Activated CD8-positive, alpha-beta T cell treated with anti-CD3 and anti-CD28 coated beads for 36 hours (primary cell): ENCODE results near the gene SPNS3. TPM values are rescaled to one million over a fixed set of nuclear protein-coding genes. Genes with fewer than 3 reads are reported as not detected.

Experiments used
- ATAC-seq: fragments of 200-7000 bp; cut with Tn5 transposase; one replicate; pipeline ENCODE4 v1.10.0; 2021; ENCODE audit warnings: mild to moderate bottlenecking, moderate library complexity
- CTCF ChIA-PET: fragments of 350-600 bp; sonication (Branson Sonifier 250); formaldehyde crosslinking; loops from one replicate; lab custom pipeline; 2021; ENCODE audit warnings: antibody characterized with exemption; lab: Charles Lee
- POLR2A ChIA-PET: fragments of 350-600 bp; sonication (Branson Sonifier 250); formaldehyde crosslinking; loops from one replicate; lab custom pipeline; 2021; ENCODE audit warnings: antibody characterized with exemption; lab: Charles Lee
- DNase-seq: peaks from one replicate; pipeline ENCODE4 v3.0.0-alpha.2; 2020
- H3K27ac Mint-ChIP-seq: one replicate; pipeline ENCODE4 v1.8.0; 2021; ENCODE audit warnings: mild to moderate bottlenecking, mixed read lengths
- H3K27me3 Mint-ChIP-seq: one replicate; pipeline ENCODE4 v1.8.0; 2021; ENCODE audit warnings: mixed read lengths
- H3K36me3 Mint-ChIP-seq: one replicate; pipeline ENCODE4 v1.8.0; 2021; ENCODE audit warnings: low read depth, mixed read lengths
- H3K4me1 Mint-ChIP-seq: one replicate; pipeline ENCODE4 v1.8.0; 2021; ENCODE audit warnings: low read depth, mixed read lengths
- H3K4me3 Mint-ChIP-seq: one replicate; pipeline ENCODE4 v1.8.0; 2021; ENCODE audit warnings: mild to moderate bottlenecking, moderate library complexity, mixed read lengths
- H3K9me3 Mint-ChIP-seq: one replicate; pipeline ENCODE4 v1.8.0; 2021; ENCODE audit warnings: mixed read lengths
- intact Hi-C: fragments of 100-400 bp; cut with micrococcal nuclease; formaldehyde crosslinking; loops from one replicate; pipeline ENCODE4 v1.10.0; 2022
- total RNA-seq, 2 experiments: library from RNA; stranded (reverse); gene quantifications; one replicate each; pipeline ENCODE4 v1.2.3, GENCODE V29; 2021
- TF ChIP-seq, protein P1 (sequence below): fragments of 200-600 bp; IDR thresholded peaks from one replicate; pipeline ENCODE4 v1.8.0; 2022; ENCODE audit warnings: antibody characterized with exemption, mild to moderate bottlenecking

SPNS3 gene
- total RNA-seq, 2 experiments from 2014 or later: 24.7 to 25.7 TPM

DNA sequence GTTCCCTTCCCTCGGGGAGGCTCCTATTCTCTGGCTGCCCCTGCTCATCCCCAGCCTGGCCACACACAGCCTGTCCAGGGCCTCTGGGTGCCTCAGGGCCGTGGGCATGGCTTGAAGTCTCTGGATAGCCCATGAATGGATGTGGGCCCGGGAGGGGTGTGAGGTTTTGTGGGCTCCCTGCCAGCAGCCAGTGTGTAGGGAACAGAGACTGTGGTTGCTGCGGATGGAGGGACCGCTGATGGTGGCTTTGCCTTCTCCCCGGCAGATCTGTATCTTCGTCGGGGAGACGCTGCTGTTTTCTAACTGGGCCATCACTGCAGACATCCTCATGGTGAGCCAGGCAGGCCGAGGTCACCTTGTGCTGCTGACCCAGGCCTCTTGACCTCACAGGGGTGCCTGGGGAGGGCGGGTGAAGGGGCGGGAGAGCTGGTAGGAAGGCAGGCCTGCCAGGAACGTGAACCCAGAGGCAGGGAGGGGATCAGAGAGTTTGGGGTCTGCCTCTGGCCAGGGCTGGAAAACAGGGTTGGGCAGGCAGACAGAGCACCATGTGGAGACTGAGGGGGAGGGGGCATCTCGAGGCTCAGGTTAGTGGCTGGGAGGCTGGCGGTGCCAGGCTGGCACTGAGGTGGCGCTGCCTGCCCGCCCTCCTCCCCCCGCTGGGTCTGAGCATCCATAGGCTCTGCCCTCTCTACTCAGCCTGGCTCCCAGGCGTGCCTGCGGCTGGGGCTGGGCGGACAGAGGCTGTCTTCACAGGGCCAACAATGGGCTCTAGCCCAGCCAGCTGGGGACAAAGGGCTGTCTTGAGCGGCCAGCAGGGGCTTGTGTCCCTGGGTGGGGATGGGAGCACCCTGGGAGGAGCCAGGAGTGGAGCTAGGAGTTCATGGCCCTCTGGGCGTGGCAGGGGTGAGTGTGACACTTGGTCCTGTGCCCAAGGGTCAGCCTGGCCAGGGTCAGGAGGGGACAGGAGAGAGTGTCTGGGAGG, 100.1 kb downstream of the SPNS3 start:
- no peak for ATAC-seq
- intact Hi-C loops: loop anchor here (10.0 kb wide), 1 partner anchor 109 kb away; no protein-coding TSS in a partner anchor
- Mint-ChIP-seq H3K36me3 (no peaks in the 10 kb centered on the region), H3K4me3 (no peak overlapping the region), H3K27ac (no peak overlapping the region), H3K9me3 (no peaks in the 10 kb centered on the region), H3K4me1 (peaks cover 2% of the 10 kb centered on the region), H3K27me3 (peaks cover 1% of the 10 kb centered on the region)
- DNase-seq: peak; percentile 18
- TF ChIP-seq, protein P1, sequence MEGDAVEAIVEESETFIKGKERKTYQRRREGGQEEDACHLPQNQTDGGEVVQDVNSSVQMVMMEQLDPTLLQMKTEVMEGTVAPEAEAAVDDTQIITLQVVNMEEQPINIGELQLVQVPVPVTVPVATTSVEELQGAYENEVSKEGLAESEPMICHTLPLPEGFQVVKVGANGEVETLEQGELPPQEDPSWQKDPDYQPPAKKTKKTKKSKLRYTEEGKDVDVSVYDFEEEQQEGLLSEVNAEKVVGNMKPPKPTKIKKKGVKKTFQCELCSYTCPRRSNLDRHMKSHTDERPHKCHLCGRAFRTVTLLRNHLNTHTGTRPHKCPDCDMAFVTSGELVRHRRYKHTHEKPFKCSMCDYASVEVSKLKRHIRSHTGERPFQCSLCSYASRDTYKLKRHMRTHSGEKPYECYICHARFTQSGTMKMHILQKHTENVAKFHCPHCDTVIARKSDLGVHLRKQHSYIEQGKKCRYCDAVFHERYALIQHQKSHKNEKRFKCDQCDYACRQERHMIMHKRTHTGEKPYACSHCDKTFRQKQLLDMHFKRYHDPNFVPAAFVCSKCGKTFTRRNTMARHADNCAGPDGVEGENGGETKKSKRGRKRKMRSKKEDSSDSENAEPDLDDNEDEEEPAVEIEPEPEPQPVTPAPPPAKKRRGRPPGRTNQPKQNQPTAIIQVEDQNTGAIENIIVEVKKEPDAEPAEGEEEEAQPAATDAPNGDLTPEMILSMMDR: no peak
- POLR2A ChIA-PET: interaction anchor here (1.4 kb wide), 1 partner anchor 13 kb away, joined by 4 read pairs; no protein-coding TSS in a partner anchor
- CTCF ChIA-PET: no interaction called here

DNA sequence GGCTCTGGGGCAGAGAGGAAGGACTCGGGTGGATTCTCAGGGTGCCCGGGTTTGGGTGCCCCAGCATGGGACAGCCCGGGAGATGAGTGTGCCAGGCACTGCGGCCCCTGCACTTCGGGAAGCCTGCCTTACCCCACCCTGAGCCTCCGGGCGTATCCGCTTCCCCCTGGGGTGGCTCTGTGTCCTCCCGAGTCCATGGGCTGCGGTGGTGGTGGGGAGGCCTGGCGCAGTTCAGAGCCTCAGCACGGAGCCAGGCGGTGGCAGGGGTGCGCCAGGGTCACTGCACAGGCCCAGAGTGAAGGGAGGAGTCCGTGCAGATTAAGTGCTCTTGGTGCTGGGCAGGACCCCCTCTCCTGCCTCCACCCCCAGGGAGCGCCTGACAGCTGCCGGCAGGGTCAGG, 100.8 kb downstream of the SPNS3 start:
- ATAC-seq: no peak
- intact Hi-C loops: loop anchor here (10.0 kb wide), 1 partner anchor 110 kb away; no protein-coding TSS in a partner anchor
- DNase-seq: no peak
- peaks cover 2% of the 10 kb centered on the region for H3K4me1 Mint-ChIP-seq
- H3K9me3 Mint-ChIP-seq: no peaks in the 10 kb centered on the region
- H3K36me3 Mint-ChIP-seq: no peaks in the 10 kb centered on the region
- ChIA-PET CTCF (no interaction called here), POLR2A (interaction anchor here (0.6 to 2.4 kb wide), 4 partner anchors 10 to 525 kb away, joined by 3 to 9 read pairs (median 4); no protein-coding TSS in a partner anchor)
- no peak overlapping the region for H3K4me3 Mint-ChIP-seq
- no peak overlapping the region for H3K27ac Mint-ChIP-seq
- TF ChIP-seq, protein P1: no peak
- H3K27me3 Mint-ChIP-seq: peaks cover 1% of the 10 kb centered on the region

DNA sequence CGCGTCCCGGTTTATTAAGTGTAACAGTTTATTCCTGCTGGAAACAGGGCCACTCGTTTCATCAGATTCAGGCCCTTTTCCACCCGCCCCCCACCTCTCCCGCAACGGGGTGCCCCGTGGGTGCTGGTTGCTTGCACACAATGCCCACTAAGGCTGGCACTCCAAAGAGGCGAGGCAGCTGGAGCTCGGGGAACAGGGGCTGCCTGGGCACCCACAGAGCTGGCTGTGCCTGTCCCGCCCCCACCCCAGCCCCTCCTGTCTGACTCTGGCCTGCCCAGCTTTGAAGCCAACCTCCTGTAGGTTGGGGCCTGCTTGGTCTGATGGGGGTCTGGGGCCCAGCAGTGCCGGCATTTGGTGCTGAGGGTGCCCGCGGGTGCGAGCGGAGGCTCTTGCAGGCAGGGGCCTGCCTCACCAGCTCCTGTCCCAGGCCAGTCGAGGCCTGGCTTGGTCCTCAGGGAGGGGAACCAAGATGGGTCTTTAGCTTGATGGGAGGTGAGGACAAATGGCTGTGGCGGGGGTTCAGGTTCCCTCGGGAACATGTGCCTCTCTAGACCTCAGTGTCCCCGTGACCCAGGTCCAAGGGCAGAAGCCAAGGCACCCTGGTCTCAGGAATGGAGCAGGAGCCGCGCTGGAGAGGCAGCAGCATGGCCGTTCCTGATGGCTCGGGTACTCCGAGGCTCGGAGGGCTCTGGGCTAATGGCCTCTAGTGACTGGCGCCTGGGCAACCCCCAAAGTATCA, 101.4 kb downstream of the SPNS3 start:
- intact Hi-C loops: loop anchor here (10.0 kb wide), 1 partner anchor 110 kb away; no protein-coding TSS in a partner anchor
- no peak for ATAC-seq
- Mint-ChIP-seq H3K36me3 (peaks cover 3% of the 10 kb centered on the region), H3K4me1 (peaks cover 2% of the 10 kb centered on the region), H3K4me3 (no peak overlapping the region), H3K27ac (no peak overlapping the region), H3K9me3 (no peaks in the 10 kb centered on the region), H3K27me3 (peaks cover 1% of the 10 kb centered on the region)
- DNase-seq: no peak
- POLR2A ChIA-PET: interaction anchor here (0.6 to 2.4 kb wide), 6 partner anchors 9 to 524 kb away, joined by 3 to 9 read pairs (median 4); no protein-coding TSS in a partner anchor
- TF ChIP-seq, protein P1: no peak
- CTCF ChIA-PET: no interaction called here

DNA sequence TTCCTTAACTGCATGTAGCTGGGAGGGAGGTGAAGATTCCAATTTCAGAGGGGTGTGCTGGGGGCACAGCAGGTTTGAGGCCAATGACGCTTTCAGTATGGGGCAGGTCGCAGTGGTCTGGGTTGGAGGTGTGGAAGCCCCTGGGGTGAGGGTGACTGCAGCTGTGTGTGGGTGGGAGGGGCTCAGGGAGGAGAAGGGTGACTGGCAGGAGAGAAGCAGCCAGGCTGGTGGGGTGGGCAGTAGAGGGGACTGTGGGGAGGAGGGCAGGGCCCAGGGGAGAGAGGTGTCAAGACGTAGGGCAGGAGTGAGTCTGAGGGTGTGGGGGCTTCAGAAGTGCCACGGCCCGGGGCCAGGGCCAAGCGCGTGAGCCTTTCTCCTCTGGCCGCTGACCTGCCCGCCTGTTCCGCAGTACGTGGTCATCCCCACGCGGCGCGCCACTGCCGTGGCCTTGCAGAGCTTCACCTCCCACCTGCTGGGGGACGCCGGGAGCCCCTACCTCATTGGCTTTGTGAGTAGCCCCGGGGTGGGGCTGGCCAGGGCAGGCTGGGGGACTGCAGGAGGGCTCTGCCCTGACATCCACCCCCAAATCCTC, 102.0 kb downstream of the SPNS3 start:
- POLR2A ChIA-PET: interaction anchor here (0.7 to 2.4 kb wide), 6 partner anchors 9 to 32 kb away, joined by 3 to 9 read pairs (median 4); no protein-coding TSS in a partner anchor
- peaks cover 2% of the 10 kb centered on the region for H3K4me1 Mint-ChIP-seq
- H3K4me3 Mint-ChIP-seq: no peak overlapping the region
- no peaks in the 10 kb centered on the region for H3K9me3 Mint-ChIP-seq
- H3K27ac Mint-ChIP-seq: no peak overlapping the region
- DNase-seq (no peak), ATAC-seq (no peak)
- TF ChIP-seq, protein P1: no peak
- peaks cover 3% of the 10 kb centered on the region for H3K36me3 Mint-ChIP-seq
- H3K27me3 Mint-ChIP-seq: peaks cover 1% of the 10 kb centered on the region
- CTCF ChIA-PET: no interaction called here
- intact Hi-C loops: loop anchor here (10.0 kb wide), 1 partner anchor 111 kb away; no protein-coding TSS in a partner anchor
